ENCODE results near the gene CXXC4.
A peak's percentile ranks its signal among the peaks of the same experiment; 100 is the strongest.

Gene CXXC4

DNA sequence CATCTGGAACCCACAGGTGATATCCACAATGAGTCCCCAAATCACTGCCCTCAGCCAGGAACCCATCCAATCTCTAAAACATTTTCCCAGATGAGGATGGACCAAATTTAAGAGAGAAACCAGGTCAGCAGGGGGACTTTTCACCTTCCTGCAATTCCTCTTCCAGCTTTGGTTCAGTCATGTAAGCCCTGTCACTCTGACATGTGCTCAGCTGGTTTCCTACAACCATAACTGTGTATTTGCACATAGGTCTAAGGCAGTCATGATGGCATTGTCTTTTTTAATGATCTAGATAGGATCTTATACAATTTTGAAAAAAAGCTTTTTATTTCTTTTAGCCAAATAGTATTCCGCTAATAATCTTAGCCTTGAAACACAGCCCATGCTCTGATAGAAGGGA is 6.5 kb downstream of the CXXC4 start:
- no peak for DNase-seq

DNA sequence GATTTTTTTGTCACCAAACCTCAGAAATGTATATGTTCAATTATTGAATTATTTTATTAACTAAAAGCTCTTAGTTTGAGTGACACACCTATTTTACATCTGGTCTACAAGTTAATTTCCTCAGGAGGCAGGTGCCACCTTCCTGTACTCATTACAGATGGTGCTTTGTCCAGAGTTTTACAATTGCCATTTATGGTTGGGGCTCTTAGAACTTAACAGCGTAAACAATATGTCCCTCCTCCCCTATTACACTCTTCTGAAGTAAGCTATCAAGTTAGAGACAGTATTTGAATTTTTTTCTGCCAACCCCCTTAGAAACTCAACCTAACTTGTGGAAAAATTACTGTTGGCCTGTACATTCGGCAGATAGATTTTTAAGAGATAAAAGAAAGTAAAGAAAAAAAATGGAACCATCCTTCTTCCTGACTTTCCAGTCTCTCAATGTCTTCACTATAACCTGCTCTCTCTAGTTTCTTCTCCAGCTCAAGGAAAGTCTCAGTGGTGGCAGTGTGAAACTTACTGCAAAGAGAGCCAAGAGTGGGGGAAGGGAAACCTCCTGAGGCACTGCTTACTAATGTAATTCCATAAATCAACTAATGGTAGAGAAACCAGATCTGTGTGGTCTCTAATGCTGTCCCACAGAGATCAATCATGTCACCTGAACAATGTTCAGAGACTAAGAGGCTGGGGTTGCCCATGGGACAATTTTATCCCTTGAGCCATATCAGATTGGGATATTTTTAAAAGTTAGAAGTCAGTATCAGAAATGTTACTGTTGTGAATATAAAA is 7.8 kb downstream of the CXXC4 start:
- peak; percentile 55 for DNase-seq

DNA sequence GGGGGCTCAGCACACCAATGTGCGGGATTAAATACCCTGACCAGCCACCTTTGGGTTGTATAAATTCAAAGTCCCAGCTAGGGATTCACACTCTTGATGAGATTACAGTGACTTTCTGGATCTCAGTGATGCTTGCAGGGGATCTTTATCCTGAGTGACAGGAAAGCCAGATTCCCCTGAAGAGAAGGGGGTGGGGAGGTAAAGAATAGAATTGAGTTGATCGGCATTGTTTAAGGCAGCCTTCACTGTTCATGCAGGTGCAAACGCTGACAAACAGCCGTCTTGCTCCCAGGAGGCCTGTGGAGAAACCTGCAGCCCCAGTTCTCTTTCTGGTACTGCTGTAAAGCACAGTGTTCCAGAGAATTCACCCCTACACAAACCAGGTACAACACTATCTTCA is 19.0 kb downstream of the CXXC4 start:
- peak; percentile 44 for DNase-seq

DNA sequence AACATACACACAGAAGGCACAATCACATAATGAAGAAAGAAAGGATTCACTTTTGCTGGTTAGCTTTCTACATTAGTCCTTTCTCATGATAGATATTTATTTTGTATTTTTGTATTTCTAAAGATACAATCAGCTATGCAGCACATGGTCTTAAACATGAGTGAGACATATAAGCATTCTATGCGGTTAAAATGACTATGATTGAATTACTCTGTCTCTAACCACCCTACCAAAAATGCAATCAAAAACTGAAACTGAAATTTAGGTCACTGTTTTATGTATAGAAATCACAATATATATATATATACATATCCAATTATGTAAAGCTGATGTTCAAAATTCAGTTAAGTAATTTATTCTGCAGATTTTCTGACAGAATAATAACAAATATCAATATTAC is 21.9 kb downstream of the CXXC4 start:
- DNase-seq = no peak

DNA sequence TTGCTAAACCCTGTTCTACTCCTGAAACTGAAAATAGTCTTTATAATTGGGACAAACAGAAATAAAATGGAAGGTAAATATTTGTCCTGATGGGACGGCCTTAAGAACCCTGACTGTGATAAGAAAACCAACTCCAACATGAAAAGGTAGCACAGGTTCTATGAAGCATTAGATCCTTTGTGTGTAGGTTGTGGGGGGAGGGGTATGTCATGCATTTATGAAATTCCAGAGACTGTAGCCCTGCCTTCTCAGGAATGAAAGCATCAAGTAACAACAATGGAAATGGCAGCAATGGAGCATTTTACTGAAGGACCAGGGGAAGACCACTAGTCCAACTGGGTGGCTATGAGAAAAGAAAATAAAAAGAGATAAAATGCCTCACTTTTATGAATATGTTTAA is 23.9 kb downstream of the CXXC4 start:
- DNase-seq = no peak

DNA sequence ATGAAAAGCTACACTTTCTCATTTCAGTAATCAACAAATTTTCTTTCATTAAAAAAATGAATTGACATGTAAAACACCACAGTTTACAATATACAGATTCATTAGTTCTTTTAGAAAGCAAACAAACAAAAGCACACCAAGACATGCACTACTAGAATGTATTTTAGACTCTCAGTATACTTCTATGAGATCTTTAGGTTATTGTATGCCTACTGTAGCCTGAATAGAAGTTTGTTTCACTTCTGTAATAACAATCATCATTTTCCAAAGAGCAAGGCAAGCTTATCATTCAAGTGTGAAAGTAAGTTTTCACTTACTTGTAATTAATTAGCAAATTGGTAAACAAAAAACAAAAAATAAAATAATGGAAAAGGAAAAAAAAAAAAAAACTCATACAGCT is 24.9 kb downstream of the CXXC4 start:
- DNase-seq = no peak

DNA sequence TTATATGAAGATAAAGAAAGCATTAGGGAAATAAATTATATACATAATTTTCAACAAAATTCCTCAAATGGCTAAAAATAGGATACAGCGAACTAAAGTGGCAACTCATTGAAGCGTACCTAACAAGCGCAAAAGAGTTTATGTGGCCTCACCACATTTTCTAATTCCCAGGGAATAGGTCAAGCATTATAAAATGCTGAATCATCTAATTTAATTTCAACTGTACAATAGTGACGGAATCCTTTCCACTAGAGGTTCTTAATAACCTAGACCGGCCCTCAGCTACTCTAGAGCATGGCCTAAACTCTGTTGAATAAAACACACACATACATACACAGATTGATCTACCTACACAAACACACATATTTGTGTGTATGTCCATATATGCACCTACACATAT is 29.1 kb downstream of the CXXC4 start:
- DNase-seq = no peak

DNA sequence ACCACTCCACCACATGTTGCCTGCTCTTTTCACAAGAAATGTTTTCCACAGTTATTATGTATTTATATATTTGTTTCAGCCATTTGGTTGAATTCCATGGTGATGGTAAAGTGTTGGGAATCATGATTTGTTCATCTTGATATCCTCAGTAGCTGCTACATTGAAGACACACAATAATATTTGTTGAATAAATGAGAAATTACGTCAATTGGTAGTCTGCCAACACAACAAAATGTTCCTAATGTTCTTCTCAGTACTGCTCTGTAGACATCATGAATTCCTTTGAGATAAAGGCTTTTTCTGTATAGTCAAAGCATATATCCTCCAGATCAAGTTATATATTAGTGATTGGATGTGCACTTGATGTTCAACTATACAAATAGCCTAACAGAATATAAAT is 29.5 kb downstream of the CXXC4 start:
- no peak for DNase-seq

DNA sequence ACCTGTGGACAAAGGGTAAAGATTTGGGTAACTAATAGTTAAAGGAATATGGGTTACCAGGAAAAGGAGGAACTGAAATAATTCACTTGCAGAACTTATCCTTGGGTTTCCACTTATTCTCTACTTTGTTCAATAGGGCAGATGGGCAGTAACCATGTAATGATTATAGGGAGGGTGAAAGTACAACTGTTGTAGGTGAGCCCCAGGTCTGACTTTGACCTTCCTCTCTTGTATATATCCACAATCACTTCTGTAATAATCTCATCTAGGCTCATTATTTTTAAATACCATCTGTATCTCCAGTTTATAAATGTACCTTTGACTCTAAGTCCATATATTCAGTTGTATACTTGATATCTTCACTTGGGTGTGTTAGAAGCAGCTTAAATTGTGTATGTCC is 32.1 kb downstream of the CXXC4 start:
- DNase-seq = no peak

DNA sequence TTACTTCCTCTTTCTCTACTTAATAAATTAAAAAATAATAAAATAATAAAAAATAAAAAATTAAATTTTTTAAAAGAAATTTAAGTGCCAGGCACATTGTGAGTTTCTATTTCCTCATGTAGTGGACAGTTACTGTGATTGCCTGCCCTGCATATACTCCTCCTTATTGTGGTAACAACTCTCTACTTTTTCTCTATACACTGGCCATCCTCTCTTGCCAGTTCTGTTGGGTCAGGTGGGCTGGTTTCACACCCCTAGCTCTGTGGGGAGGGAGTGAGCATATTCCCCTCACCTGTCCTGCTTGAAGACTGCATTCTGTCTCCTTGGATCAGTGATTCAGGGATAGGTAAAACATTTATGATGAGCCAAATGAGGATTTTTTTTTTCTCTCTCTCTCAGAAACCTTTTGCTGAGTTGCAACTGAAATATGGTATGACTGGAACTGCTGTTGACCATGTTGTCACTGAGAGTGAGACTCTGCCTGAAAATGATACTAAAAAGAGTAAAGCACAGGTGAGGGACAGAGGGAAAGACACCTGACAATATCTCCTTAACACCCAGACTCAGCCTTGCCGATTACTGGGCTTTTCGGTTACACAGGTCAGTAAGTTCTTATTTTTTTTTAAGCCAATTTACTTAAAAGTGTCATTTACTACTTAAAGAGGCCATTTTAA is 37.2 kb downstream of the CXXC4 start:
- no peak for DNase-seq

DNA sequence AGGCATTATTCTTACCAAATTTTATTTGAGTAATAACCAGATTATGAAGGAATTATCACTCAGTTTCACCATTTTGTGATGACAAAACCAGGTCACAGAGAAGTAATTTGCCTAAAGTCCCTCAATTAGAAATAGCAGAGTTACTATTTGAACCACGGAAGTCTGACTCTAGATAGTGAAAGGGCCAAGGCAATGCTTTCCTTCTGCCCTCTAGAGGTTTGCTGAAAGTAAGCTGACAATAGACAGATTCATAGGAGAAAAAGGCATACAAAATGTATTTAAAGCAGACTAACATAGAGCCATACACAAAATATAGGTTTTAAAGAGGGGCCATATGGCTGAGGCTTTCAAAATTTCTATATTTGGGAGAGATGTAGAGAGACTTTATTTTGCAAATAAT is 43.1 kb downstream of the CXXC4 start:
- DNase-seq = peak; percentile 45

DNA sequence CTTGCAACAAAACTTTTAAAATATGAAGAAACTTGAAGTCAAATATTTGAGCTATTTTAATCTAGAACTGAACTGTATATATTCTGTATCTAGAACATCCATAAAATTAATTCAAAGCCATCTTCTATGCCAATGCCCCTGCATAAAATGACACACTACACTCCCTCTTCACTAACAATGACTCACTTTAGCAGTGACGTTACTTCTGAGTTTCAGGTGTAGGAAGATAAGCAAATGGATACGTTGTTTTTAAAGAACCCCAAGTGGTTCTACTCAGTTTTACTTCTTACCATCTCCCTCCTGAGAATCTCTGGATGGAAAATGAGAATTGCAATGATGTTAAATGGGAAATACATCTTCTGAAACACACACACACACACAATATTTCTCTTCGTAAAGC is 45.2 kb downstream of the CXXC4 start:
- no peak for DNase-seq

DNA sequence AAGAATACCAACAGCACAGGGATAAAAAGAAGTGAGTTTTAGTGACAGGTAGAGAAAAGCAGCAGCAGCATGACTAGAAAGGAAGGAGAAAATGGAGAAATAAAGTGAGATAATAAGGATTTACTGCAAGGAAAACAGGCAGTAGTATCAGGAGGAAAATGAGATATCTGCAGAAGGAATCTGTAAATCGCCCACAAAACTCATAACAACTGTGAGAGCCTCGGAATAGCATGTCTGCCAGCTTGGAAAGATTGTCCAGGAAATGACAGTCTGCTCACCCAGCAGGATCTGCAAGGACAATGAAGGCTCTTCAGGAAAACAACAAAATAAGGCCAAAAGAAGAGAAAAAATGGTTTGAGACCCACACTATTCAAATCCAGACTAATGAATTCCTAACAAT is 47.4 kb downstream of the CXXC4 start:
- no peak for DNase-seq

DNA sequence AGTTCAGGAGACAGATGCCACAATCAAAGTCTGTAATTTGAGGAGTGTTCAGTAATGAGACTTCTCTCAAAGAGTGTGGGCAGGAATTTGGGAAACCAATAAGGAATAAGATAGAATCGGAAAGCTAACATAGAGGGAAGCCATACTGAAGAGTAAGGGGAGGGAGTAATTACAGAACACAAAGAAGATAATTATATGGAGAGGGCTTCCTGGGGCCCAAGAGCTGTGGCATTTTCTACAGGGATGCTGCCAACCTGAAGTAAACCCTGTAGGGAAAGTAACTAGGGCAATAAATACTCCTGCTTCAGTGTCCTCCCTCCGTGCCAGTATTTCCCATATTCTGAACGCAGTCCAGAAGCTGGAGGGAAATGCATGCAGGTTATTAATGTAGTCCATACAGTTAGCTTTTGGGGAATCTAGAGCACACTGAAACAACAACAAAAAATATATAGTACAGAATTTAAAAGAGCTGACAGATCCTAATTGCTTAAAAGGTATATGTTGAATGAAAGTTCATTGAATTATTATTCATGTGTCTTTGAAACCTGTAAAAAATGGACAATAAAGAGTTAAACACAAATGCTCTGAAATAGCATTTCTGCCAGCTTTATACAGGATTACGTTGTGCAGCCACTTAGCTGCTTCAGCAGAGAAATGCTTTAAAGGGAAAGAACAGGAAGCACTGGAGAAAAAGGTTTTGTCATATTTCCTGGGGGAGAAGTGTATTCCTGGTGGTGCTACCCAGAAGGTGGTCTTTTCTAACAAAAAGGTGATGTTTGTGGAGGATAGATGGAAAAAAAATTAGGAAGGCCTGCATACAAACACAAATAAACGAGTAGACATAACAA is 48.0 kb downstream of the CXXC4 start:
- DNase-seq = peak; percentile 41

DNA sequence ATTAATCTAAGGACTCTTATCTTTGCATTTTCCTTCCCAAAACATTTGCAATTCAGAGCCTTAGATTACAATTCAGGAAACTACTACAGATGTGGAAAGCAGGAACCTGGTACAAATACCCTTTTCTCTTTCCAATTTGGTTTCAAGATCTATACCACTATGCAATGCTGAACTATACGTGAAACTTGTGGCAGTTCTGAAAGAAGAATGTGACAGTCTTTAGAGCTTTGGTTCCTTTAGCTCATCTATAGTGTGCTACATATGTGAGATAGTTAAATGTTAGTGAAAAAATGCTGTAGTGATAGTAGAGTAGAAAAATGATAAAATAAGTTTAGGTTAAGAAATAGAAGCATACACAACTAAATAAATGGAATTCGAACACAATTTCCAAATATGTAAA is 50.0 kb downstream of the CXXC4 start:
- no peak for DNase-seq

DNA sequence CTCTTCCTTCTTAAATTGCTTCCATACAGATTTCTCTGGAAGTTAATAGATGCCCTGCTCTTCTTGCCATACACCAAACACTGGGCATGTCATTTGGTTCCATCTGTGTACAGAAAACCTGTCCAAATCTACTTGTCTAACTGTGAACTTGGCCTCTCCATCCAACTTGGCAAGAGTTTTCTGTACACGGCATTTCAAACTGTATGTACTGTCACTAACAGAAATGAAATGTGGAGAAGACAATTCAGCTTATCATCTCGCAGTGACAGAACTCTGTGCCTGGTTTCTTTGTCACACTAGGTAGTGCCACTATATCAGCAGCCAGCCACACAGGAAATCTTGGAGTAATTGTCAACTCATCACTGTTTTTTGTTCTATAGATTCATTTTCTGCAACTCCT is 58.2 kb downstream of the CXXC4 start:
- DNase-seq = no peak

DNA sequence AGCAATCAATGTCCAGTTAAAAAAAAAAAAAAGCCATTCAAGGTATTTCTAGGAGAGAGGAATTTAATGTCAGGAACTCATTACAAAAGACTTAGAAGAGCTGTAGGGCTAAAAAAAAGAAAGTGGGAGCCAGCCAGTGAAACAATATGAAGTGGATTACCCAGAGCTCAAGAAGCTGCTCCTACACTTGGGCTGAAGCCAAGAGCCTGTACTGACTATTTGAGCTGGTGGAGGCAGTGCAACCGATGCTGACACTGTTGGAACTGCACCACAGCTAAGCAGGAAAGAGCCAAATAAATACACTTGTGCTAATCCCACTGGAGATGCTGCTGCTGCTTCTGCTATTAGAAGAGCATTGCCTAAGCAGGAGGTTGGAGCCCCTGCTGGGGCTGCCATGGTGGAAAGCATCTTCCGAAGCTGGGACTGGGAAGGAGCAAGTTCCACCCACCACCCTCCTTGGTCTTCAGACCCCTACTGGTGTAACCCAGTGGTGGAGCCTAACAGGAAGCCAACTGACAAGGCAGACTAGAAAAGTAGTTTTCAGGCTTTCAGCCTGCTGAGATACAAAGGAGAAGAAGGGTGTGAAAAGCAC is 65.4 kb downstream of the CXXC4 start:
- DNase-seq = no peak

DNA sequence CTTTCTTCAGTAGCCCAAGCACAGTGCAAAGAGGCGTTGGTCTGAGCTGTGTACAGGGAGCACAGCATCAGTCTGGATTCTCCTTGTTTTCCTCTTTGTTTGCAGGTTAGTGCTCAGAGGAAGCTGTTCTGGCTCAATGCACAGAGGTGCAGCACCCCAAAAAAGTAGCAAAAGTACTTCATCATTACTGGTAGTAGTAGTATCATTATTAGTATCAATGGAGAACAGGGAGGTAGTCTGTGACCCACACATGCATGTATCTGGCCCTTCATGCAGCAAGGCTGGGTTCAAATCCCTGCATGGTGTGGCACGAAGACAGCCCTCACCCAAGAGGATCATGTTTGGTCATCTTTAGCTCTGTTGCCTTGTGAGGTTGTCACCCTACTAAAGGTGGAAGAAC is 68.7 kb downstream of the CXXC4 start:
- DNase-seq = no peak

DNA sequence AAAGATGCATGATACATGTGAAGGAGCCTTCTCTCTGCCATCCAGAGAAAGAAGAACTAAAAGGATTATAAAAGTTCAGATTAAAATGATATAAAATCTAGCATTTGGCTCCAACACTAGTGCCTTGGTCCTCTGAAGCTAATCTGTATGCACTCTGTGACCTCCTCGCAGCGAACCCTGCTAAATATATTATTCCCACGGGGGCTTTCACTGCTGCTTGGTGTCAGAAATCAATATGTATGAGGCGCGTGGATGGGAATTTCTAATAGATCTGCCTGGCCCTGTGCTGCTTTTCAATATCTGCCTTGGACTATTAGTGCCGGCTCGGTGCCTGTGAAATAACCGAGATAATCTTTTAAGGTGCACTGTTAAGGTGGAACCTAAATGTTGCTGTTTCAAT is 69.7 kb downstream of the CXXC4 start:
- peak; percentile 90 for DNase-seq

DNA sequence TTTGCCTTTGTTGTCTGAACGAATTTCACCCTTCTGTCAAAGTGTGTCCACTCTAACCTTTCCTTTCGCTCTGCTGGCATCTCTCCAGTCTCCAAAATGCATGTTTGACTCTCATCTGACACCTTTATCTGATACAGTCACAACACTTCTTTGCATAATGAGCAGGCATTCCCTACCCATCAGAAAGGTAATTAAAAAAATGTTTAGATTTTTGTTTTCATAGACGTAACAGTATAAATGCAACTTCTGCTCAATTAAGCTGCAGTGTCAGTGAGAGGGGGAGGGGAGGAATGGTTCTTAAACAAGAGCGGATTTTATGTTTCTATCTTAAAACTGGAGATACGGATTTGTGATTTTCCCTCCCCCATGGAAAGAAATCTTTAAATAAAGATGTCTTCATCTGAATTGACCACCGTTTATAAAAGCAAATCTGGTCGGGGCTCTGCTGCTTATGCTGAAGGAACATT is 70.2 kb downstream of the CXXC4 start:
- DNase-seq = peak; percentile 73

DNA sequence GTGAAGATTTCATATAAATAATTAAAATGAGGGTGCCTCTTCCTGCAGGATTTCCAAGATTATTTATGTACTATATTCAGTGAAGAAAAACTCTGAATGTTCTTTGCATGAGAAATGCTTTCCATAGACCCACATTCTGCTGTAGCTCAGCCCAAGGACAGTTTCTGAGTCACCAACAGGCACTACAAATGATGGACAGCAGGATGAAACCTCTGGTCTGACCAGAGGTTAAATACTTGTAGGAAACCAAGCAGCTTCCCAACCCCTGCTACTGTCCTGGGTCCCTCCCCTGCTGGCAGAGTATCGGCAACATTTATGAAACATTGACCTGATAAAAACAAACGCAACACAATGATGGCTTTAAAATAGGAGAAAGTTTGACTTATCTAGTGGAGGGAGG is 73.1 kb downstream of the CXXC4 start:
- DNase-seq = no peak

DNA sequence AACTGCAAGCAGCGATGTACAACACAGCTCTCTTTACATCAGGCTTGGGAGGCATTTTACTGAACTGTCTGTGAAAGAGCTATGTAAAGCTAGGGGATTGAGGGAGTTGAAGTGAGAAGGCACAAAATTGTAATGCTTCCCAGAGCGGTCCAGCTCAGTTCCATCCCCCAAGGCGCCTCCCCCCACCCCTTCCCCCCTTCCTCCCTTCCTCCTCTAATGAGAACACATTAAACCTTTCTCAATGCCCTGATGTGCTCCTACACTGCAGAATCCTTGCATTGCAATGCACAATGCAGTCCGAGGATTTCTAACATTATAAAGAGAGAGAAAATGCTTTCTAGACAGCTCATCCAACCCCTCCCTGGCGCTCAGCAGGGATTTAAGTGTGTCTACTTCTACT is 73.9 kb downstream of the CXXC4 start:
- DNase-seq = peak; percentile 74

Measured in eye (tissue), 1 donor.